ENCODE measurements around the gene MACO1. TPM values are rescaled to one million over a fixed set of nuclear protein-coding genes. Genes with fewer than 3 reads are reported as not detected.
"Not testable (repeated sequence)": the region's sequence is repeated elsewhere in the genome, so short reads cannot be mapped to it uniquely, and the experiment has no call there.

The MACO1 gene
- total and polyA plus RNA-seq, 2 of the 8 experiments (the other 6 are each of a cell fraction or from before 2014, with no cell fraction given), result 3.5 to 15.1 TPM

- H3K23me2 ChIP-seq (ENCODE audit: low read depth, low read length); CTCF ChIA-PET (ENCODE audit: partially characterized antibody); H3K4me2 ChIP-seq (ENCODE audit: insufficient read depth in 1 of 2, low read depth in 2 of 2, low read length in 2 of 2); FAIRE-seq; H2BK20ac ChIP-seq (ENCODE audit: low read length); H3K4me3 ChIP-seq (ENCODE audit: extremely low read depth in 1 of 4, insufficient read depth in 2 of 4, low read depth in 3 of 4, low read length in 4 of 4); H3K4me1 ChIP-seq (replicated peaks in 1 of 4; ENCODE audit: control insufficient read depth in 3 of 4, insufficient read depth in 4 of 4, low read length in 3 of 4); H2AFZ ChIP-seq (ENCODE audit: low read length); H3K18ac ChIP-seq (ENCODE audit: extremely low read depth, low read length); H3K79me1 ChIP-seq (ENCODE audit: low read depth, low read length); H4K8ac ChIP-seq (ENCODE audit: extremely low read depth, insufficient read depth, low read length); H3K56ac ChIP-seq (replicated peaks; ENCODE audit: insufficient read length, low read depth, low read length); H3K9ac ChIP-seq (replicated peaks in 1 of 4; ENCODE audit: extremely low read depth in 1 of 4, low read depth in 3 of 4, low read length in 3 of 4); H3K27ac ChIP-seq (ENCODE audit: low read depth, low read length); H3K4ac ChIP-seq (replicated peaks; ENCODE audit: insufficient read length, low read depth, low read length); H2BK15ac ChIP-seq (ENCODE audit: low read length); H3K27me3 ChIP-seq (replicated peaks in 1 of 4; ENCODE audit: control insufficient read depth in 3 of 4, extremely low read depth in 1 of 4, insufficient read depth in 3 of 4, low read length in 3 of 4); H3K79me2 ChIP-seq (ENCODE audit: control insufficient read depth in 1 of 2, insufficient read depth in 2 of 2, low read length in 2 of 2); H3K9me3 ChIP-seq (ENCODE audit: insufficient read depth in 2 of 2, low read depth in 1 of 2, low read length in 1 of 2); H2BK12ac ChIP-seq (ENCODE audit: low read depth, low read length); H4K91ac ChIP-seq (replicated peaks; ENCODE audit: insufficient read length, low read length); H3K14ac ChIP-seq (ENCODE audit: insufficient read length); H2BK120ac ChIP-seq (replicated peaks; ENCODE audit: low read depth, low read length); H2BK5ac ChIP-seq (ENCODE audit: low read depth, low read length); H3K36me3 ChIP-seq (ENCODE audit: control insufficient read depth in 2 of 4, insufficient read depth in 4 of 4, low read length in 3 of 4); H3K23ac ChIP-seq (ENCODE audit: insufficient read length); H4K5ac ChIP-seq (ENCODE audit: insufficient read length, low read depth, low read length); H4K20me1 ChIP-seq (replicated peaks in 1 of 2; ENCODE audit: control insufficient read depth in 1 of 2, insufficient read depth in 2 of 2, low read length in 2 of 2); H2AK5ac ChIP-seq (ENCODE audit: low read depth, low read length); POLR2A ChIA-PET (ENCODE audit: partially characterized antibody): not testable (repeated sequence)
- DNase-seq (ENCODE audit: low read depth in 1 of 2, low spot score in 2 of 2), result peak in 1 of 2 experiments; percentile 42
- 89% methylated on average over 6 of the region's 6 CpGs; no CpG with 5 or more reads in 1 of the 2 experiments for WGBS, 2 experiments (ENCODE audit: extremely low coverage in 1 of 2, insufficient coverage in 1 of 2, insufficient read length in 1 of 2, insufficient replicate concordance in 2 of 2, low coverage in 1 of 2, low lambda C conversion rate in 2 of 2, missing lambda C conversion rate in 1 of 2)
Observed at GRCh38 chr1:25423206-25423605, 7.5 kb upstream of the MACO1 start.
